ENCODE results near the gene POLR3B. TPM values are rescaled to one million over a fixed set of nuclear protein-coding genes. Genes with fewer than 3 reads are reported as not detected.

Gene POLR3B
- total and polyA plus RNA-seq, 3 donors from 2014 or later = 9.1 to 15.3 (median 13.0) TPM

- Histone ChIP-seq H3K4me1 (peaks cover 9% of the 10 kb centered on the region), H3K36me3 (ENCODE audit: low read depth, missing control alignments) (no peaks in the 10 kb centered on the region), H3K4me3 (no peak overlapping the region), H3K27ac (no peak overlapping the region), H3K9me3 (no peaks in the 10 kb centered on the region), H3K27me3 (no peaks in the 10 kb centered on the region)
- WGBS, 2 donors = 90 to 94% methylated on average over 5 of the region's 5 CpGs
- TF ChIP-seq, protein P1, sequence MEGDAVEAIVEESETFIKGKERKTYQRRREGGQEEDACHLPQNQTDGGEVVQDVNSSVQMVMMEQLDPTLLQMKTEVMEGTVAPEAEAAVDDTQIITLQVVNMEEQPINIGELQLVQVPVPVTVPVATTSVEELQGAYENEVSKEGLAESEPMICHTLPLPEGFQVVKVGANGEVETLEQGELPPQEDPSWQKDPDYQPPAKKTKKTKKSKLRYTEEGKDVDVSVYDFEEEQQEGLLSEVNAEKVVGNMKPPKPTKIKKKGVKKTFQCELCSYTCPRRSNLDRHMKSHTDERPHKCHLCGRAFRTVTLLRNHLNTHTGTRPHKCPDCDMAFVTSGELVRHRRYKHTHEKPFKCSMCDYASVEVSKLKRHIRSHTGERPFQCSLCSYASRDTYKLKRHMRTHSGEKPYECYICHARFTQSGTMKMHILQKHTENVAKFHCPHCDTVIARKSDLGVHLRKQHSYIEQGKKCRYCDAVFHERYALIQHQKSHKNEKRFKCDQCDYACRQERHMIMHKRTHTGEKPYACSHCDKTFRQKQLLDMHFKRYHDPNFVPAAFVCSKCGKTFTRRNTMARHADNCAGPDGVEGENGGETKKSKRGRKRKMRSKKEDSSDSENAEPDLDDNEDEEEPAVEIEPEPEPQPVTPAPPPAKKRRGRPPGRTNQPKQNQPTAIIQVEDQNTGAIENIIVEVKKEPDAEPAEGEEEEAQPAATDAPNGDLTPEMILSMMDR (IDR thresholded peaks at IDR 0.05) = no peak
- no peak for TF ChIP-seq POLR2A (IDR thresholded peaks at IDR 0.05)
- intact Hi-C loops (cut with DNase I; ENCODE audit: low total_unique reads) = no loop called here
- no peak for DNase-seq
Measured at GRCh38 chr12:106360400-106360994, 2.9 kb downstream of the POLR3B start.

GRCh38 chr12:106362971-106363370 is 5.4 kb downstream of the POLR3B start:
- TF ChIP-seq, protein P1 (IDR thresholded peaks at IDR 0.05) = no peak
- no peak for TF ChIP-seq POLR2A (IDR thresholded peaks at IDR 0.05)
- no peak for DNase-seq
- Histone ChIP-seq H3K4me1 (peaks cover 4% of the 10 kb centered on the region), H3K9me3 (no peaks in the 10 kb centered on the region), H3K36me3 (ENCODE audit: low read depth, missing control alignments) (no peaks in the 10 kb centered on the region), H3K4me3 (no peak overlapping the region), H3K27ac (no peak overlapping the region), H3K27me3 (no peaks in the 10 kb centered on the region)
- 85 to 92% methylated on average over 4 of the region's 4 CpGs for WGBS, 2 donors
- intact Hi-C loops (cut with DNase I; ENCODE audit: low total_unique reads) = no loop called here

DNA sequence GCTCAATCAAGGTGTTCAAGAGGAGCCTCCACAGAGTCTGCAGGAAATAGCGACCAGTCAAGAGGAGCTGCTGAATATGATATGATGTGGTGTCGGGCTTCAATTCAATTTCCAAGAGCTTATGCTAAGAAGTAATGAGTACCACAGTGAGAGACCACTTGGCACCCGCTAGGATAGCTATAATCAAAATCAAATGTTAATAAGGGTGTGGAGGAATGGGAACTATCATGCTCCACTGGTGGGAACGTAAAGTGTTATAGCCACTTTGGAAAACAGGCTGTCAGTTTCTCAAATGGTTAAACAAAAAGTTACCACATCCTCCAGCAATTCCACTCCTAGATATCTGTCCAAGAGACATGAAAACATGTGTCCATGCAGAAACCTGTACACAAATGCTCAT is 6.7 kb downstream of the POLR3B start:
- H3K4me3 ChIP-seq = no peak overlapping the region
- intact Hi-C loops (cut with DNase I; ENCODE audit: low total_unique reads) = no loop called here
- DNase-seq = no peak
- no peak overlapping the region for H3K27ac ChIP-seq
- no peaks in the 10 kb centered on the region for H3K4me1 ChIP-seq
- 94 to 98% methylated on average over 4 of the region's 4 CpGs for WGBS, 2 donors
- no peaks in the 10 kb centered on the region for H3K27me3 ChIP-seq
- no peaks in the 10 kb centered on the region for H3K9me3 ChIP-seq
- TF ChIP-seq, protein P1 (IDR thresholded peaks at IDR 0.05) = no peak
- no peak for TF ChIP-seq POLR2A (IDR thresholded peaks at IDR 0.05)
- H3K36me3 ChIP-seq (ENCODE audit: low read depth, missing control alignments) = no peaks in the 10 kb centered on the region

GRCh38 chr12:106369624-106370346 is 12.2 kb downstream of the POLR3B start:
- no peak overlapping the region for H3K27ac ChIP-seq
- no peaks in the 10 kb centered on the region for H3K4me1 ChIP-seq
- no peak overlapping the region for H3K4me3 ChIP-seq
- H3K27me3 ChIP-seq = no peaks in the 10 kb centered on the region
- no peak for DNase-seq
- TF ChIP-seq POLR2A (IDR thresholded peaks at IDR 0.05) = no peak
- TF ChIP-seq, protein P1 (IDR thresholded peaks at IDR 0.05) = no peak
- intact Hi-C loops (cut with DNase I; ENCODE audit: low total_unique reads) = no loop called here
- WGBS, 2 donors = 91 to 94% methylated on average over 6 of the region's 6 CpGs
- no peaks in the 10 kb centered on the region for H3K9me3 ChIP-seq
- H3K36me3 ChIP-seq (ENCODE audit: low read depth, missing control alignments) = no peaks in the 10 kb centered on the region

All from testis (tissue), 3 donors.